Panc1 (cell line): ENCODE results near the gene CCDC141.

ENCODE experiments used
- POLR2AphosphoS5 ChIP-seq: IDR thresholded peaks from 2 replicates; pipeline ENCODE4 v1.6.1; 2012; ENCODE audit warnings: mild to moderate bottlenecking, low read depth, low read length, moderate library complexity
- TCF7L2 ChIP-seq: IDR thresholded peaks from 2 replicates; pipeline ENCODE4 v1.6.1; 2011; ENCODE audit warnings: mild to moderate bottlenecking, low read depth, low read length, inconsistent platforms

DNA sequence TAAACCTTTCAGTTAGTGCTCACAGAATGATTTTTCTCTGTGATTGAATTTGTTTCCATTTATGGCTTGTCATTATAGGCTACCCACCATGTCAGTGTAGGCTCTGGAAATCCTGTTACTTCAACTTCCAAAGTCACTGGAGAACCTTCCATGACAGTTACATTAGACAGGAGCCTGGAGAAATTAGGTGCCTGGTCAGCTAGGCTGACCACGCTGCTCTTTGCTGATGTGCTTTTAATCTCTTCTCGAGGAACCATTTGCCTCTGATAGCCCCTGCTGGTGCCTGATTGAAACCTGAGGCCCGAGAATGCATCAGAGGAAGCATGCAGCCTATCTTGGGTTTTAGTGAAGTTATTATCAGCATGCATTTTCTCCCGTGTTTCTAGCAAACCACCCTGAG, 213.1 kb downstream of the CCDC141 start:
- TF ChIP-seq POLR2AphosphoS5 (no peak), TCF7L2 (no peak)
